Thymus (tissue), 11 donors: Measurements from ENCODE around the gene LDB3. TPM values are rescaled to one million over a fixed set of nuclear protein-coding genes. Genes with fewer than 3 reads are reported as not detected.

Experiments
- DNase-seq, 9 donors: peaks; one replicate each; pipeline ENCODE4 v3.0.0-alpha.2; 2013; ENCODE audit warnings: low spot score in 9 of 9, low read depth in 6 of 9, missing footprints in 1 of 9
- H3K27ac ChIP-seq, 2 donors: one replicate each; pipeline ENCODE4 v1.5.1; 2013; ENCODE audit warnings: control low read depth in 1 of 2, low read depth in 1 of 2, low read length in 1 of 2, mild to moderate bottlenecking in 1 of 2, moderate library complexity in 1 of 2
- H3K27me3 ChIP-seq, 2 donors: one replicate each; pipeline ENCODE4 v1.5.1; 2013; ENCODE audit warnings: low read length in 1 of 2; ENCODE audit not compliant: control insufficient read depth in 2 of 2, insufficient read depth in 1 of 2
- H3K36me3 ChIP-seq, 2 donors: one replicate each; pipeline ENCODE4 v1.5.1; 2013; ENCODE audit warnings: low read length in 1 of 2, mild to moderate bottlenecking in 1 of 2, moderate library complexity in 1 of 2; ENCODE audit not compliant: control insufficient read depth in 2 of 2, insufficient read depth in 2 of 2
- H3K4me1 ChIP-seq, 2 donors: one replicate each; pipeline ENCODE4 v1.5.1; 2013; ENCODE audit warnings: low read length in 2 of 2; ENCODE audit not compliant: control insufficient read depth in 2 of 2, insufficient read depth in 2 of 2
- H3K4me3 ChIP-seq, 2 donors: one replicate each; pipeline ENCODE4 v1.5.1; 2013; ENCODE audit warnings: low read length in 2 of 2, control low read depth in 1 of 2, mild to moderate bottlenecking in 1 of 2
- H3K9me3 ChIP-seq, 2 donors: one replicate each; pipeline ENCODE4 v1.5.1; 2013; ENCODE audit warnings: low read length in 1 of 2, mild to moderate bottlenecking in 1 of 2; ENCODE audit not compliant: control insufficient read depth in 2 of 2, insufficient read depth in 1 of 2
- WGBS: extraction: QIAGEN DNeasy Blood & Tissue Kit; methylation state at CpG from one replicate; pipeline ENCODE4 v1.1.7; 2013; 5-methylcytosine and 5-hydroxymethylcytosine counted together
- polyA plus RNA-seq: library from polyadenylated mRNA; stranded (reverse); fragments of 200-250 nt; gene quantifications from one replicate; pipeline ENCODE4 v1.2.3, GENCODE V29; 2013
- total RNA-seq: library from RNA; stranded (reverse); fragments of 120-200 nt; gene quantifications from one replicate; pipeline ENCODE4 v1.2.4, GENCODE V29; 2013
- donor health status: healthy.

LDB3 gene
- total and polyA plus RNA-seq, 2 donors: 0.38 to 2.9 TPM

- 94% methylated on average over 19 of the region's 19 CpGs for WGBS
- Histone ChIP-seq H3K4me3 (no peak overlapping the region), H3K4me1 (no peaks in the 10 kb centered on the region), H3K36me3 (no peaks in the 10 kb centered on the region), H3K9me3 (no peaks in the 10 kb centered on the region), H3K27ac (no peak overlapping the region), H3K27me3 (no peaks in the 10 kb centered on the region)
- no peak for DNase-seq
Measured at GRCh38 chr10:86662186-86663045, 5.9 kb upstream of the LDB3 start.

- 93% methylated on average over 8 of the region's 8 CpGs for WGBS
- Histone ChIP-seq H3K27ac (no peak overlapping the region), H3K4me1 (no peaks in the 10 kb centered on the region), H3K27me3 (no peaks in the 10 kb centered on the region), H3K4me3 (no peak overlapping the region), H3K36me3 (no peaks in the 10 kb centered on the region), H3K9me3 (no peaks in the 10 kb centered on the region)
- DNase-seq: no peak
Measured at GRCh38 chr10:86663046-86663345, 5.3 kb upstream of the LDB3 start.

GRCh38 chr10:86663576-86664339 is 4.6 kb upstream of the LDB3 start:
- Histone ChIP-seq H3K36me3 (no peaks in the 10 kb centered on the region), H3K9me3 (no peaks in the 10 kb centered on the region), H3K4me1 (no peaks in the 10 kb centered on the region), H3K27me3 (no peaks in the 10 kb centered on the region), H3K4me3 (no peak overlapping the region), H3K27ac (no peak overlapping the region)
- WGBS: 93% methylated on average over 10 of the region's 10 CpGs
- no peak for DNase-seq

GRCh38 chr10:86664341-86665217 is 3.7 kb upstream of the LDB3 start:
- no peak for DNase-seq
- H3K27ac ChIP-seq: no peak overlapping the region

GRCh38 chr10:86665218-86665607 is 3.1 kb upstream of the LDB3 start:
- Histone ChIP-seq H3K27ac (no peak overlapping the region), H3K4me3 (no peak overlapping the region), H3K4me1 (no peaks in the 10 kb centered on the region), H3K27me3 (no peaks in the 10 kb centered on the region), H3K36me3 (no peaks in the 10 kb centered on the region), H3K9me3 (no peaks in the 10 kb centered on the region)
- 90% methylated on average over 7 of the region's 7 CpGs for WGBS
- DNase-seq: no peak

More at GRCh38 chr10:86664341-86665217, 3.7 kb upstream of the LDB3 start:
- WGBS: 91% methylated on average over 13 of the region's 13 CpGs
- H3K4me1 ChIP-seq: no peaks in the 10 kb centered on the region
- H3K36me3 ChIP-seq: no peaks in the 10 kb centered on the region
- no peaks in the 10 kb centered on the region for H3K27me3 ChIP-seq
- no peaks in the 10 kb centered on the region for H3K9me3 ChIP-seq
- no peak overlapping the region for H3K4me3 ChIP-seq

- Histone ChIP-seq H3K4me1 (no peaks in the 10 kb centered on the region), H3K36me3 (no peaks in the 10 kb centered on the region), H3K4me3 (no peak overlapping the region), H3K27ac (no peak overlapping the region), H3K9me3 (no peaks in the 10 kb centered on the region), H3K27me3 (no peaks in the 10 kb centered on the region)
- DNase-seq: no peak
- 95% methylated on average over 12 of the region's 12 CpGs for whole genome bisulfite sequencing
Measured at GRCh38 chr10:86665868-86666267, 2.4 kb upstream of the LDB3 start.

GRCh38 chr10:86666538-86666937 is 1.8 kb upstream of the LDB3 start:
- 97% methylated on average over 7 of the region's 7 CpGs for WGBS
- Histone ChIP-seq H3K27ac (no peak overlapping the region), H3K36me3 (no peaks in the 10 kb centered on the region), H3K4me3 (no peak overlapping the region), H3K9me3 (no peaks in the 10 kb centered on the region), H3K4me1 (no peaks in the 10 kb centered on the region), H3K27me3 (no peaks in the 10 kb centered on the region)
- no peak for DNase-seq

- Histone ChIP-seq H3K9me3 (no peaks in the 10 kb centered on the region), H3K4me1 (peaks cover 0 to 2% of the 10 kb centered on the region in 2 donors), H3K27me3 (no peaks in the 10 kb centered on the region), H3K27ac (no peak overlapping the region), H3K36me3 (no peaks in the 10 kb centered on the region), H3K4me3 (no peak overlapping the region)
- DNase-seq: no peak
- WGBS: 95% methylated on average over 10 of the region's 10 CpGs
Measured at GRCh38 chr10:86667421-86668181, 710 bp upstream of the LDB3 start.
